ENCODE results near the gene ZFC3H1.

DNA sequence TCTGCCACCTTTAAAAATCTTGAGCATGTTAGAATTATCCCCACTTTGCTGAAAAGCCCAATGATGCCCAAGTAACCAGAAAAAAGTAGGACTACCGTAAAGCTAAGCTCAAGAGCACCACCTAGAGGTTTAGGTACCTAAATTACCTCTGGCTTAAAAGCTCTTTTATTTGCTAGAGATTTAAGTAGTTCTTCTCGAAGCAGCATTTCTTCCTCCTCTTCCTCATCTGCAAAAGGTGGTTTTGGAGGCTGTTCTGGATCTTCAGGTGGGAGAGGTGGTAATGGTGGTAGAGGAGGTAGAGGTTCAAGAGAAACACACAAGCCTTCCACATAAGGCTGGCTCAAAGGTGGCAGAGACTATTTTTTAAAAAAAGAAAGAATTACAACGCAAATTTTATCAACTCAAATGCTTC, 26.9 kb downstream of the ZFC3H1 start:
- TF ChIP-seq POLR2A (IDR thresholded peaks at IDR 0.05) (no peak), POLR2AphosphoS5 (IDR thresholded peaks at IDR 0.05) (no peak), EP300 (IDR thresholded peaks at IDR 0.05) (no peak)
- TF ChIP-seq, protein P1, sequence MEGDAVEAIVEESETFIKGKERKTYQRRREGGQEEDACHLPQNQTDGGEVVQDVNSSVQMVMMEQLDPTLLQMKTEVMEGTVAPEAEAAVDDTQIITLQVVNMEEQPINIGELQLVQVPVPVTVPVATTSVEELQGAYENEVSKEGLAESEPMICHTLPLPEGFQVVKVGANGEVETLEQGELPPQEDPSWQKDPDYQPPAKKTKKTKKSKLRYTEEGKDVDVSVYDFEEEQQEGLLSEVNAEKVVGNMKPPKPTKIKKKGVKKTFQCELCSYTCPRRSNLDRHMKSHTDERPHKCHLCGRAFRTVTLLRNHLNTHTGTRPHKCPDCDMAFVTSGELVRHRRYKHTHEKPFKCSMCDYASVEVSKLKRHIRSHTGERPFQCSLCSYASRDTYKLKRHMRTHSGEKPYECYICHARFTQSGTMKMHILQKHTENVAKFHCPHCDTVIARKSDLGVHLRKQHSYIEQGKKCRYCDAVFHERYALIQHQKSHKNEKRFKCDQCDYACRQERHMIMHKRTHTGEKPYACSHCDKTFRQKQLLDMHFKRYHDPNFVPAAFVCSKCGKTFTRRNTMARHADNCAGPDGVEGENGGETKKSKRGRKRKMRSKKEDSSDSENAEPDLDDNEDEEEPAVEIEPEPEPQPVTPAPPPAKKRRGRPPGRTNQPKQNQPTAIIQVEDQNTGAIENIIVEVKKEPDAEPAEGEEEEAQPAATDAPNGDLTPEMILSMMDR (IDR thresholded peaks at IDR 0.05): peak in 5 of 7 experiments; percentile 24 to 70 (median 43)

Measured in stomach (tissue), 4 donors.